IPS DF 19.7 (cell line): ENCODE data around the gene TUT1.
A peak's percentile ranks its signal among the peaks of the same experiment; 100 is the strongest.
"Not testable (repeated sequence)": the region's sequence is repeated elsewhere in the genome, so short reads cannot be mapped to it uniquely, and the experiment has no call there.

ENCODE experiments used
- DNase-seq: peaks from one replicate; pipeline ENCODE4 v3.0.0-alpha.2; 2013; ENCODE audit warnings: low read depth, low spot score

Gene TUT1

GRCh38 chr11:62591448-62592145, at the start of gene TUT1:
TUT1 (minus strand) TSS chr11:62591523; CDS start chr11:62591485, 38 bp downstream.
- DNase-seq, result peak; percentile 99

- no peak for DNase-seq
These were observed 41.2 kb upstream of the TUT1 start for GRCh38 chr11:62632492-62632891.

GRCh38 chr11:62627713-62628112, 36.4 kb upstream of the TUT1 start:
- no peak for DNase-seq

GRCh38 chr11:62622476-62623089, 31.3 kb upstream of the TUT1 start:
- DNase-seq, result no peak

- peak; percentile 95 for DNase-seq
These were observed 30.5 kb upstream of the TUT1 start, which contains the start of gene B3GAT3 for GRCh38 chr11:62621567-62622470. B3GAT3 (minus strand) TSS chr11:62621986; CDS start chr11:62621947, 39 bp downstream.

GRCh38 chr11:62621027-62621566, 29.8 kb upstream of the TUT1 start:
- no peak for DNase-seq

GRCh38 chr11:62616957-62617356, 25.6 kb upstream of the TUT1 start:
- DNase-seq, result not testable (repeated sequence)

- DNase-seq, result no peak
These were observed 24.2 kb upstream of the TUT1 start for GRCh38 chr11:62615521-62615920.

- DNase-seq, result no peak
These were observed 23.0 kb upstream of the TUT1 start for GRCh38 chr11:62614275-62614674.

- no peak for DNase-seq
These were observed 22.0 kb upstream of the TUT1 start for GRCh38 chr11:62613291-62613778.

GRCh38 chr11:62612366-62613290, 21.3 kb upstream of the TUT1 start, which contains the start of the genes EML3 and ROM1:
EML3 (minus strand) TSS chr11:62612775; CDS start chr11:62612457, 318 bp downstream.
ROM1 (plus strand) TSS chr11:62613257; CDS start chr11:62613282, 25 bp downstream.
- DNase-seq, result no peak

GRCh38 chr11:62611705-62612365, 20.5 kb upstream of the TUT1 start:
- no peak for DNase-seq

GRCh38 chr11:62610814-62611704, 19.7 kb upstream of the TUT1 start:
- no peak for DNase-seq

GRCh38 chr11:62610403-62610802, 19.1 kb upstream of the TUT1 start:
- no peak for DNase-seq

- no peak for DNase-seq
These were observed 17.5 kb upstream of the TUT1 start for GRCh38 chr11:62608776-62609175.

GRCh38 chr11:62607714-62608113, 16.4 kb upstream of the TUT1 start:
- DNase-seq, result no peak

GRCh38 chr11:62605902-62606301, 14.6 kb upstream of the TUT1 start:
- DNase-seq, result no peak

GRCh38 chr11:62605467-62605866, 14.1 kb upstream of the TUT1 start:
- DNase-seq, result no peak
